GM12878 (cell line): ENCODE measurements around the gene GZMB. TPM values are rescaled to one million over a fixed set of nuclear protein-coding genes. Genes with fewer than 3 reads are reported as not detected.

Experiments
- BCL11A ChIP-seq: IDR thresholded peaks from 2 replicates; pipeline ENCODE4 v1.6.1; 2011; ENCODE audit warnings: low read depth, low read length
- BRCA1 ChIP-seq: IDR thresholded peaks from 2 replicates; pipeline ENCODE4 v1.6.1; 2011; ENCODE audit warnings: low read depth, low read length, improper control_type of control experiment
- CBX3 ChIP-seq: fragments of 200-600 bp; sonication (generic); IDR thresholded peaks from 2 replicates; pipeline ENCODE4 v1.6.1; 2016; ENCODE audit warnings: low read depth, borderline replicate concordance
- DPF2 ChIP-seq: fragments of 450-650 bp; IDR thresholded peaks from 2 replicates; pipeline ENCODE4 v1.6.1; 2017; ENCODE audit warnings: mild to moderate bottlenecking
- EED ChIP-seq: sonication (generic); IDR thresholded peaks from 2 replicates; pipeline ENCODE4 v1.6.1; 2016; ENCODE audit warnings: antibody characterized with exemption, low read depth
- IKZF2 ChIP-seq, 2 experiments: fragments of 450-650 bp; IDR thresholded peaks; 2 replicates each; pipeline ENCODE4 v1.6.1; 2017; ENCODE audit warnings: mild to moderate bottlenecking in 2 of 2, moderate library complexity in 2 of 2
- IRF3 ChIP-seq: fragments of 450-650 bp; IDR thresholded peaks from 2 replicates; pipeline ENCODE4 v1.6.1; 2014; ENCODE audit warnings: mild to moderate bottlenecking
- IRF4 ChIP-seq: IDR thresholded peaks from 2 replicates; pipeline ENCODE4 v1.6.1; 2011; ENCODE audit warnings: low read depth, low read length
- KLF5 ChIP-seq: fragments of 450-650 bp; IDR thresholded peaks from 2 replicates; pipeline ENCODE4 v1.6.1; 2014; ENCODE audit warnings: mild to moderate bottlenecking; ENCODE audit not compliant: partially characterized antibody
- MTA3 ChIP-seq: IDR thresholded peaks from 2 replicates; pipeline ENCODE4 v1.6.1; 2012; ENCODE audit warnings: low read length, inconsistent platforms, borderline replicate concordance
- MXI1 ChIP-seq: fragments of 150-350 bp; IDR thresholded peaks from 2 replicates; pipeline ENCODE4 v1.6.1; 2011; ENCODE audit warnings: low read depth, mild to moderate bottlenecking, inconsistent platforms, low read length, improper control_type of control experiment
- NFYB ChIP-seq: IDR thresholded peaks from 2 replicates; pipeline ENCODE4 v1.6.1; 2011; ENCODE audit warnings: low read depth, mild to moderate bottlenecking, low read length, improper control_type of control experiment, moderate library complexity; ENCODE audit not compliant: insufficient read depth
- PAX5 ChIP-seq: IDR thresholded peaks from 2 replicates; pipeline ENCODE4 v1.6.1; 2011; ENCODE audit warnings: low read depth, low read length, borderline replicate concordance
- PBX3 ChIP-seq: IDR thresholded peaks from 2 replicates; pipeline ENCODE4 v1.6.1; 2011; ENCODE audit warnings: mild to moderate bottlenecking, low read depth, low read length, moderate library complexity; ENCODE audit not compliant: insufficient replicate concordance
- PML ChIP-seq: IDR thresholded peaks from 2 replicates; pipeline ENCODE4 v1.6.1; 2012; ENCODE audit warnings: low read length, inconsistent platforms
- POU2F2 ChIP-seq: IDR thresholded peaks from 3 replicates; pipeline ENCODE4 v1.6.1; 2011; ENCODE audit warnings: low read depth, mild to moderate bottlenecking, low read length, borderline replicate concordance
- RCOR1 ChIP-seq: conservative IDR thresholded peaks from 2 replicates; pipeline ENCODE4 v1.6.1; 2012; ENCODE audit warnings: low read depth, low read length, improper control_type of control experiment
- RELA ChIP-seq: fragments of 450-650 bp; IDR thresholded peaks from 2 replicates; pipeline ENCODE4 v1.8.0; 2014; ENCODE audit warnings: borderline replicate concordance; ENCODE audit not compliant: partially characterized antibody
- RELB ChIP-seq: fragments of 450-650 bp; IDR thresholded peaks from 2 replicates; pipeline ENCODE4 v1.6.1; 2017; ENCODE audit warnings: low read depth, mild to moderate bottlenecking, moderate library complexity
- SPI1 ChIP-seq: IDR thresholded peaks from 2 replicates; pipeline ENCODE4 v1.6.1; 2011; ENCODE audit warnings: low read depth, mild to moderate bottlenecking, low read length, moderate library complexity, borderline replicate concordance; ENCODE audit not compliant: insufficient read depth
- SRF ChIP-seq, 2 experiments: IDR thresholded peaks; 2 replicates each; pipeline ENCODE4 v1.6.1; 2011; ENCODE audit warnings: low read depth in 2 of 2, low read length in 2 of 2, mild to moderate bottlenecking in 1 of 2, moderate library complexity in 1 of 2
- TCF12 ChIP-seq: IDR thresholded peaks from 2 replicates; pipeline ENCODE4 v1.6.1; 2011; ENCODE audit warnings: low read depth, mild to moderate bottlenecking, low read length
- TCF7 ChIP-seq: IDR thresholded peaks from 2 replicates; pipeline ENCODE4 v1.6.1; 2014; ENCODE audit warnings: antibody characterized with exemption, borderline replicate concordance
- ZBTB4 ChIP-seq: fragments of 450-650 bp; formaldehyde crosslinking; IDR thresholded peaks from 2 replicates; pipeline ENCODE4 v1.4.0; 2022; ENCODE audit warnings: mild to moderate bottlenecking, moderate library complexity
- ZNF217 ChIP-seq: fragments of 450-650 bp; IDR thresholded peaks from 2 replicates; pipeline ENCODE4 v1.6.1; 2017; ENCODE audit warnings: antibody characterized with exemption, mild to moderate bottlenecking
- ZNF274 ChIP-seq: IDR thresholded peaks from one replicate; pipeline ENCODE4 v1.8.0; 2011; ENCODE audit not compliant: insufficient read length, insufficient read depth
- ZZZ3 ChIP-seq: IDR thresholded peaks from 2 replicates; pipeline ENCODE4 v1.6.1; 2011; ENCODE audit warnings: low read depth; ENCODE audit not compliant: control insufficient read depth, insufficient read length
- polyA plus RNA-seq, 11 experiments: library from polyadenylated mRNA; depleted of rRNA in 4 of 11; unstranded in 6 of 11; stranded (reverse) in 5 of 11; fragments of >200 nt; fragmentation: Nextera tagmentation in 4 of 11; fragmentation: Illumina TruSeq in 1 of 11; extraction: Ambion mirVana in 4 of 11; extraction: Trizol in 1 of 11; gene quantifications; 1 replicate in 1 of 11; 2 replicates in 10 of 11; pipeline versions ENCODE4 v1.2.1 to v1.2.3, GENCODE V29; 2011 to 2016; ENCODE audit warnings: inconsistent platforms in 2 of 11, missing spikeins in 2 of 11, low read depth in 1 of 11
- total RNA-seq, 4 experiments: library from RNA; depleted of rRNA in 3 of 4; stranded (reverse); fragments of >200 nt in 3 of 4; fragmentation: Illumina TruSeq in 1 of 4; extraction: Trizol in 1 of 4; gene quantifications; 2 replicates each; pipeline versions ENCODE4 v1.2.1 to v1.2.3, GENCODE V29; 2013 to 2021

The GZMB gene
- total and polyA plus RNA-seq, 10 of the 15 experiments (the other 5 are each of a cell fraction or from before 2014, with no cell fraction given), result 0.19 to 0.87 (median 0.38) TPM; not detected in 7

GRCh38 chr14:24673059-24673458, 39.1 kb upstream of the GZMB start (continued):
- TF ChIP-seq ZBTB4 (CRISPR knock-in tag) (no peak), NFYB (no peak), IRF3 (no peak), ZZZ3 (no peak), BCL11A (peak; percentile 77), KLF5 (no peak), CBX3 (no peak), IRF4 (peak; percentile 63; the same call in 1 of the 2 replicates), PML (no peak), ZNF217 (no peak), TCF12 (peak; percentile 71), PBX3 (no peak), MTA3 (0 out of 2 replicates have a peak, but pooled peaks have one; percentile 37), ZNF274 (no peak), TCF7 (no peak), SPI1 (peak; percentile 98), IKZF2 (IDR thresholded peaks at IDR 0.05) (peak in 1 of 2 experiments; percentile 15; a peak in 2 of 4 replicates), RELA (no peak), BRCA1 (no peak), EED (no peak), SRF (IDR thresholded peaks at IDR 0.05; ENCODE audit: low read depth in 2 of 2, low read length in 2 of 2) (peak in 1 of 2 experiments; percentile 59; a peak in 1 of 4 replicates), POU2F2 (no peak), RCOR1 (0 out of 2 replicates have a peak, but pooled peaks have one; percentile 12), RELB (peak; percentile 39), MXI1 (no peak), DPF2 (peak; percentile 69), PAX5 (peak; percentile 45; the same call in 1 of the 2 replicates)
- TF ChIP-seq, all 136 proteins: peak for 14
